K562 (cell line): ENCODE results near the gene WNT7B. TPM values are rescaled to one million over a fixed set of nuclear protein-coding genes. Genes with fewer than 3 reads are reported as not detected.

ENCODE experiments used
- EWSR1 ChIP-seq: fragments of 450-650 bp; IDR thresholded peaks from 2 replicates; pipeline ENCODE4 v1.6.1; 2018; ENCODE audit warnings: borderline replicate concordance, mild to moderate bottlenecking, low read depth, moderate library complexity; ENCODE audit not compliant: partially characterized antibody
- NELFE ChIP-seq: IDR thresholded peaks from 2 replicates; pipeline ENCODE4 v1.6.1; 2011; ENCODE audit warnings: mild to moderate bottlenecking; ENCODE audit not compliant: insufficient read depth, insufficient read length
- SRSF7 ChIP-seq: fragments of 200-400 bp; formaldehyde crosslinking; optimal IDR thresholded peaks from 2 replicates; pipeline ENCODE3; 2017; ENCODE audit warnings: mild to moderate bottlenecking, low read depth, low read length
- ZKSCAN1 ChIP-seq: fragments of 150-350 bp; IDR thresholded peaks from 2 replicates; pipeline ENCODE4 v1.6.1; 2016; ENCODE audit warnings: low read depth, low read length
- ZNF318 ChIP-seq, 2 experiments: fragments of 450-650 bp; IDR thresholded peaks; 2 replicates each; pipeline ENCODE4 v1.6.1; 2016; ENCODE audit warnings: mild to moderate bottlenecking in 2 of 2, borderline replicate concordance in 1 of 2, low read depth in 1 of 2, moderate library complexity in 1 of 2
- polyA plus RNA-seq, 8 experiments: library from polyadenylated mRNA; depleted of rRNA in 4 of 8; stranded (reverse) in 5 of 8; unstranded in 3 of 8; fragments of >200 nt; fragmentation: Nextera tagmentation in 2 of 8; fragmentation: Illumina TruSeq in 1 of 8; extraction: Ambion mirVana in 2 of 8; extraction: Trizol in 1 of 8; gene quantifications; 2 replicates each; pipeline versions ENCODE4 v1.2.1 to v1.2.3, GENCODE V29; 2011 to 2014; ENCODE audit warnings: inconsistent platforms in 1 of 8, missing spikeins in 1 of 8
- total RNA-seq, 7 experiments: library from RNA; depleted of rRNA in 6 of 7; stranded (reverse); fragments of >200 nt in 6 of 7; fragmentation: Illumina TruSeq in 2 of 7; extraction: Trizol in 2 of 7; gene quantifications; 2 replicates each; pipeline versions ENCODE4 v1.2.1 to v1.2.3, GENCODE V29; 2011 to 2021; ENCODE audit warnings: low replicate concordance in 1 of 7

WNT7B gene
- total and polyA plus RNA-seq, 9 of the 15 experiments (the other 6 are each of a cell fraction or from before 2014, with no cell fraction given): not detected

- TF ChIP-seq ZNF318 (IDR thresholded peaks at IDR 0.05; ENCODE audit: borderline replicate concordance in 1 of 2, low read depth in 1 of 2) (no peak), ZKSCAN1 (no peak), NELFE (no peak), SRSF7 (no peak), EWSR1 (no peak)
Measured at GRCh38 chr22:45890351-45890635, 86.7 kb downstream of the WNT7B start (continued).
